ENCODE data around the gene LRRC63. TPM values are rescaled to one million over a fixed set of nuclear protein-coding genes. Genes with fewer than 3 reads are reported as not detected.

Gene LRRC63
- total RNA-seq, 1 experiment from 2014 or later = not detected

DNA sequence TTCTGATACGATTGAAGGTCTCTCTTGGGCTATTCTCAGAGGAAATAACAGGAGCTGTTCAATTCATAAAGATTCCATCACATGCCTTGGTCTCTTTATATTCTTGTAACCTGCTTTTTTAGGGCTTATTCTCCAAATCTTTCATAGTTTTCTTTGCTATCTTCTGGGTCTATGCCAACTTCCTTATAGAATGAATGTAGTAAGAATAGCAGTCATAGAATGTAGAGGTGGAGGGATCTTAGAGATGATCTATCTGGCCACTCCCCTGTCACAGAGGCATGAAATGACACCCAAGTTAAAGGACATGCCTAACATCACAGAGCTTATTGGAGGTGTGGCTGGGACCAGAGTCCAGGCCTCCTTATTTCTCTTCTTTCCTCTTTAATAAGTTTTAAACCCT is 42.9 kb upstream of the LRRC63 start:
- Histone ChIP-seq H3K36me3 (ENCODE audit: control insufficient read depth in 1 of 2, insufficient read depth in 2 of 2, low read length in 2 of 2) (no peaks in the 10 kb centered on the region), H3K9me2 (ENCODE audit: insufficient read depth) (no peaks in the 10 kb centered on the region), H3K4me2 (ENCODE audit: low read length) (no peak overlapping the region), H4K20me1 (ENCODE audit: insufficient read depth) (no peaks in the 10 kb centered on the region), H3K9me3 (ENCODE audit: control insufficient read depth in 1 of 2, insufficient read depth in 1 of 2, low read depth in 1 of 2, low read length in 2 of 2) (no peaks in the 10 kb centered on the region), H3K27ac (ENCODE audit: low read depth, low read length) (no peak overlapping the region), H3K27me3 (ENCODE audit: insufficient read depth, low read length) (0 out of 2 replicates have a peak, but pooled peaks cover 17% of the 10 kb centered on the region), H3K79me2 (ENCODE audit: insufficient read depth, low read length) (no peaks in the 10 kb centered on the region), H3K4me1 (ENCODE audit: control insufficient read depth in 1 of 2, insufficient read depth in 2 of 2, low read length in 2 of 2) (0 out of 4 replicates have a peak, but pooled peaks cover 0 to 3% of the 10 kb centered on the region in 2 experiments), H2AFZ (ENCODE audit: low read depth, low read length, poor library complexity, severe bottlenecking) (no peak overlapping the region), H3K9ac (ENCODE audit: low read length) (no peak overlapping the region), H3K4me3 (replicated peaks in 1 of 2; ENCODE audit: low read depth in 1 of 2, low read length in 2 of 2) (no peak overlapping the region)
- no TSS peak for BruUV-seq (replicated peaks)
- POLR2A ChIA-PET = no interaction called here
- DNase-seq (ENCODE audit: low read depth, low spot score) (no peak), ATAC-seq (no peak)
- TF ChIP-seq EZH2phosphoT487 (IDR thresholded peaks at IDR 0.05; ENCODE audit: borderline replicate concordance) (no peak), POLR2A (IDR thresholded peaks at IDR 0.05; ENCODE audit: borderline replicate concordance, extremely low read depth, insufficient read depth, insufficient read length) (no peak), ZNF274 (IDR thresholded peaks at IDR 0.05; ENCODE audit: low read depth, low read length) (no peak), EGR1 (IDR thresholded peaks at IDR 0.05; ENCODE audit: low read depth) (no peak), JUND (IDR thresholded peaks at IDR 0.05) (no peak), CEBPB (IDR thresholded peaks at IDR 0.05; ENCODE audit: low read depth) (no peak), FOSL1 (IDR thresholded peaks at IDR 0.05; ENCODE audit: low read depth) (no peak)
- TF ChIP-seq, protein P1, sequence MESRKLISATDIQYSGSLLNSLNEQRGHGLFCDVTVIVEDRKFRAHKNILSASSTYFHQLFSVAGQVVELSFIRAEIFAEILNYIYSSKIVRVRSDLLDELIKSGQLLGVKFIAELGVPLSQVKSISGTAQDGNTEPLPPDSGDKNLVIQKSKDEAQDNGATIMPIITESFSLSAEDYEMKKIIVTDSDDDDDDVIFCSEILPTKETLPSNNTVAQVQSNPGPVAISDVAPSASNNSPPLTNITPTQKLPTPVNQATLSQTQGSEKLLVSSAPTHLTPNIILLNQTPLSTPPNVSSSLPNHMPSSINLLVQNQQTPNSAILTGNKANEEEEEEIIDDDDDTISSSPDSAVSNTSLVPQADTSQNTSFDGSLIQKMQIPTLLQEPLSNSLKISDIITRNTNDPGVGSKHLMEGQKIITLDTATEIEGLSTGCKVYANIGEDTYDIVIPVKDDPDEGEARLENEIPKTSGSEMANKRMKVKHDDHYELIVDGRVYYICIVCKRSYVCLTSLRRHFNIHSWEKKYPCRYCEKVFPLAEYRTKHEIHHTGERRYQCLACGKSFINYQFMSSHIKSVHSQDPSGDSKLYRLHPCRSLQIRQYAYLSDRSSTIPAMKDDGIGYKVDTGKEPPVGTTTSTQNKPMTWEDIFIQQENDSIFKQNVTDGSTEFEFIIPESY (IDR thresholded peaks at IDR 0.05; ENCODE audit: extremely low read depth, insufficient replicate concordance, low read length) = no peak
- TF ChIP-seq, protein P2, sequence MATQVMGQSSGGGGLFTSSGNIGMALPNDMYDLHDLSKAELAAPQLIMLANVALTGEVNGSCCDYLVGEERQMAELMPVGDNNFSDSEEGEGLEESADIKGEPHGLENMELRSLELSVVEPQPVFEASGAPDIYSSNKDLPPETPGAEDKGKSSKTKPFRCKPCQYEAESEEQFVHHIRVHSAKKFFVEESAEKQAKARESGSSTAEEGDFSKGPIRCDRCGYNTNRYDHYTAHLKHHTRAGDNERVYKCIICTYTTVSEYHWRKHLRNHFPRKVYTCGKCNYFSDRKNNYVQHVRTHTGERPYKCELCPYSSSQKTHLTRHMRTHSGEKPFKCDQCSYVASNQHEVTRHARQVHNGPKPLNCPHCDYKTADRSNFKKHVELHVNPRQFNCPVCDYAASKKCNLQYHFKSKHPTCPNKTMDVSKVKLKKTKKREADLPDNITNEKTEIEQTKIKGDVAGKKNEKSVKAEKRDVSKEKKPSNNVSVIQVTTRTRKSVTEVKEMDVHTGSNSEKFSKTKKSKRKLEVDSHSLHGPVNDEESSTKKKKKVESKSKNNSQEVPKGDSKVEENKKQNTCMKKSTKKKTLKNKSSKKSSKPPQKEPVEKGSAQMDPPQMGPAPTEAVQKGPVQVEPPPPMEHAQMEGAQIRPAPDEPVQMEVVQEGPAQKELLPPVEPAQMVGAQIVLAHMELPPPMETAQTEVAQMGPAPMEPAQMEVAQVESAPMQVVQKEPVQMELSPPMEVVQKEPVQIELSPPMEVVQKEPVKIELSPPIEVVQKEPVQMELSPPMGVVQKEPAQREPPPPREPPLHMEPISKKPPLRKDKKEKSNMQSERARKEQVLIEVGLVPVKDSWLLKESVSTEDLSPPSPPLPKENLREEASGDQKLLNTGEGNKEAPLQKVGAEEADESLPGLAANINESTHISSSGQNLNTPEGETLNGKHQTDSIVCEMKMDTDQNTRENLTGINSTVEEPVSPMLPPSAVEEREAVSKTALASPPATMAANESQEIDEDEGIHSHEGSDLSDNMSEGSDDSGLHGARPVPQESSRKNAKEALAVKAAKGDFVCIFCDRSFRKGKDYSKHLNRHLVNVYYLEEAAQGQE (IDR thresholded peaks at IDR 0.05; ENCODE audit: low read depth) = no peak
- RAD21 ChIA-PET (ENCODE audit: low non-redundant PET in 1 of 2, low total read pairs in 2 of 2, uncharacterized antibody in 2 of 2, unreplicated experiment in 2 of 2) = no interaction called here
- intact Hi-C loops (cut with micrococcal nuclease) = loop anchor here (10.0 kb wide), 1 partner anchor 116 kb away; no protein-coding TSS in a partner anchor
- CTCF ChIA-PET = interaction anchor here (2.0 kb wide), 1 partner anchor 8 kb away, joined by 9 read pairs; no protein-coding TSS in a partner anchor

Measured in HCT116 (cell line).